Brain microvascular endothelial cell (primary cell): ENCODE data around the gene IDNK.

ENCODE experiments used
- DNase-seq: peaks from one replicate; pipeline ENCODE4 v3.0.0-alpha.2; 2020
- H3K27ac ChIP-seq: fragments of 250-450 bp; sonication (Bioruptor Pico); 2 replicates; pipeline ENCODE4 v1.5.1; 2020; ENCODE audit warnings: mild to moderate bottlenecking, moderate library complexity
- H3K27me3 ChIP-seq: fragments of 250-450 bp; sonication (Bioruptor Pico); replicated peaks from 2 replicates; pipeline ENCODE4 v1.5.1; 2020; ENCODE audit warnings: mild to moderate bottlenecking
- H3K36me3 ChIP-seq: fragments of 250-450 bp; sonication (Bioruptor Pico); replicated peaks from 2 replicates; pipeline ENCODE4 v1.5.1; 2020; ENCODE audit warnings: mild to moderate bottlenecking
- H3K4me3 ChIP-seq: 2 replicates; pipeline ENCODE4 v1.5.1; 2011; ENCODE audit warnings: low read depth, mild to moderate bottlenecking, control low read depth, low read length, moderate library complexity
- CTCF ChIP-seq: IDR thresholded peaks from 2 replicates; pipeline ENCODE4 v1.5.1; 2011; ENCODE audit warnings: low read depth, mild to moderate bottlenecking, moderate library complexity, low read length, control low read depth, inconsistent platforms; ENCODE audit errors: missing control alignments
- in situ Hi-C: cut with HindIII; loops from 2 replicates; pipeline ENCODE4 v1.10.0; 2017; ENCODE audit warnings: low sequenced_read_pairs, low pct_ligation_motif_present

The IDNK gene

GRCh38 chr9:83665580-83666200 lies 42.7 kb downstream of the IDNK start:
- DNase-seq = no peak
- no peak for TF ChIP-seq CTCF
- H3K36me3 ChIP-seq = peaks cover 39% of the 10 kb centered on the region
- no peaks in the 10 kb centered on the region for H3K27me3 ChIP-seq
- H3K27ac ChIP-seq = no peak overlapping the region
- in situ Hi-C loops = no loop called here
- no peak overlapping the region for H3K4me3 ChIP-seq

GRCh38 chr9:83669067-83669466 lies 46.1 kb downstream of the IDNK start:
- in situ Hi-C loops = no loop called here
- peaks cover 23% of the 10 kb centered on the region for H3K36me3 ChIP-seq

DNA sequence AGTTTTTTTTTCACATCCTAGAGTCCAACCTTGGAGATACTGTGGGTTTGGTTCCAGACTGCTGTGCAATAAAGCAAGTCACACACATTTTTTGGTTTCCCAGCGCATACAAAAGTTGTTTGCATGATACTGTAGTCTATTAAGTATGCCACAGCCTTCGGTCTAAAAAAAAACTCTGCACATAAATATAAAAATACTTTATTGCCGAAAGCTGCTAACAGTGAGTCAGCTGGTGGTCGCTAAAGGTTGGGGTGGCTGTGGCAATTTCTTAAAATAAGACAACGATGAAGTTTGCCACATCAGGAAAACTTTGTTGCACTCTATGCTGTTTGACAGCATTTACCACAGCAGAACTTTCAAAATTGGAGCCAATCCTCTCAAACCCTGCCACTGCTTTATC lies 47.4 kb downstream of the IDNK start:
- no peaks in the 10 kb centered on the region for H3K27me3 ChIP-seq
- TF ChIP-seq CTCF = no peak
- no peak overlapping the region for H3K27ac ChIP-seq
- peaks cover 21% of the 10 kb centered on the region for H3K36me3 ChIP-seq
- no peak for DNase-seq
- H3K4me3 ChIP-seq = no peak overlapping the region
- in situ Hi-C loops = no loop called here

More at GRCh38 chr9:83669067-83669466, 46.1 kb downstream of the IDNK start:
- DNase-seq = no peak
- H3K27me3 ChIP-seq = no peaks in the 10 kb centered on the region
- H3K27ac ChIP-seq = no peak overlapping the region
- H3K4me3 ChIP-seq = no peak overlapping the region
- TF ChIP-seq CTCF = no peak

DNA sequence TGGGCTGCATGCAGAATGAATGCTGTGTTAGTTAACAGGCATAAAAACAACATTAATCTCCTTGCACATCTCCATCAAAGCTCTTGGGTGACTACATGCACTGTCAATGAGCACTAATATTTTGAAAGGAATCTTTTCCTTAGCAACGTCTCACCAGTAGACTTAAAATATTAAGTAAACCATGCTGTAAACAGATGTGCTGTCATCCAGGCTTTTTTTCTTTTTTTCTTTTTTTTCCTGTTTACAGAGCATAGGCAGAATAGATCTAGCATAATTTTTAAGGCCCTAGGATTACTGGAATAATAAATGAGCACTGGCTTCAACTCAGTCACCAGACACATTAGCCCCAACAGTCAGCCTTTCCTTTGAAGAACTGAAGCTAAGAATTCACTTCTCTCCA lies 48.5 kb downstream of the IDNK start:
- peaks cover 21% of the 10 kb centered on the region for H3K36me3 ChIP-seq
- no peak overlapping the region for H3K4me3 ChIP-seq
- no peaks in the 10 kb centered on the region for H3K27me3 ChIP-seq
- DNase-seq = no peak
- in situ Hi-C loops = no loop called here
- no peak for TF ChIP-seq CTCF
- H3K27ac ChIP-seq = no peak overlapping the region

GRCh38 chr9:83675466-83675865 lies 52.5 kb downstream of the IDNK start:
- no peak for DNase-seq
- TF ChIP-seq CTCF = no peak
- Histone ChIP-seq H3K36me3 (peaks cover 32% of the 10 kb centered on the region), H3K27ac (no peak overlapping the region), H3K4me3 (no peak overlapping the region), H3K27me3 (no peaks in the 10 kb centered on the region)
- in situ Hi-C loops = no loop called here

GRCh38 chr9:83677596-83677995 lies 54.7 kb downstream of the IDNK start:
- Histone ChIP-seq H3K27me3 (no peaks in the 10 kb centered on the region), H3K36me3 (peaks cover 27% of the 10 kb centered on the region), H3K4me3 (no peak overlapping the region), H3K27ac (no peak overlapping the region)
- DNase-seq = no peak
- in situ Hi-C loops = no loop called here
- TF ChIP-seq CTCF = no peak
